Neural cell (in vitro differentiated cells): ENCODE results near the gene OR14C36. TPM values are rescaled to one million over a fixed set of nuclear protein-coding genes. Genes with fewer than 3 reads are reported as not detected.

ENCODE experiments used
- H2AFZ ChIP-seq: fragments of 200-600, 300-800 bp; sonication (generic), shearing (Covaris generic); 2 replicates; pipeline ENCODE4 v1.6.0; 2014; ENCODE audit warnings: low read depth, mild to moderate bottlenecking, antibody characterized with exemption, low read length, moderate library complexity
- H3F3A ChIP-seq: fragments of 200-600 bp; shearing (Covaris generic); 2 replicates; pipeline ENCODE4 v1.6.1; 2016; ENCODE audit warnings: mild to moderate bottlenecking, moderate library complexity, mixed read lengths, antibody characterized with exemption, low read length; ENCODE audit not compliant: insufficient read depth, poor library complexity, severe bottlenecking
- H3K27ac ChIP-seq: fragments of 200-600, 300-800 bp; sonication (generic), shearing (Covaris generic); 2 replicates; pipeline ENCODE4 v1.5.1; 2014; ENCODE audit warnings: mild to moderate bottlenecking, low read length, moderate library complexity
- H3K27me3 ChIP-seq: fragments of 300-800, 200-600 bp; sonication (generic), shearing (Covaris generic); 2 replicates; pipeline ENCODE4 v1.6.0; 2014; ENCODE audit warnings: mild to moderate bottlenecking, low read depth, low read length, moderate library complexity; ENCODE audit not compliant: insufficient read depth
- H3K36me3 ChIP-seq: fragments of 300-800, 200-600 bp; sonication (generic), shearing (Covaris generic); 2 replicates; pipeline ENCODE4 v1.5.1; 2014; ENCODE audit warnings: mild to moderate bottlenecking, antibody characterized with exemption, low read length, moderate library complexity; ENCODE audit not compliant: insufficient read depth
- H3K4me2 ChIP-seq: fragments of 300-800, 200-600 bp; sonication (generic), shearing (Covaris generic); 2 replicates; pipeline ENCODE4 v1.6.0; 2014; ENCODE audit warnings: mild to moderate bottlenecking, low read length
- H3K4me3 ChIP-seq: fragments of 300-800, 200-600 bp; sonication (generic), shearing (Covaris generic); 2 replicates; pipeline ENCODE4 v1.5.1; 2014; ENCODE audit warnings: mild to moderate bottlenecking, low read length, moderate library complexity
- H3K79me2 ChIP-seq: fragments of 200-600 bp; shearing (Covaris generic); replicated peaks from 2 replicates; pipeline ENCODE4 v1.6.0; 2014; ENCODE audit warnings: mild to moderate bottlenecking, low read length, moderate library complexity; ENCODE audit not compliant: insufficient read depth
- H3K9ac ChIP-seq: fragments of 300-800, 200-600 bp; sonication (generic), shearing (Covaris generic); 2 replicates; pipeline ENCODE4 v1.6.1; 2016; ENCODE audit warnings: mild to moderate bottlenecking, low read length, mixed read lengths
- H3K9me2 ChIP-seq: fragments of 200-600 bp; shearing (Covaris generic); 2 replicates; pipeline ENCODE4 v1.6.1; 2016; ENCODE audit warnings: mild to moderate bottlenecking, low read length, mixed read lengths; ENCODE audit not compliant: insufficient read depth
- H3K9me3 ChIP-seq: fragments of 200-600, 300-800 bp; sonication (generic), shearing (Covaris generic); 2 replicates; pipeline ENCODE4 v1.6.1; 2016; ENCODE audit warnings: mild to moderate bottlenecking, mixed run types, low read length, moderate library complexity, mixed read lengths
- H4K20me1 ChIP-seq: fragments of 200-600 bp; shearing (Covaris generic); 2 replicates; pipeline ENCODE4 v1.6.1; 2016; ENCODE audit warnings: mild to moderate bottlenecking, mixed run types; ENCODE audit not compliant: insufficient read depth
- CTCF ChIP-seq: fragments of 450-650 bp; IDR thresholded peaks from 2 replicates; pipeline ENCODE4 v1.5.1; 2014; ENCODE audit warnings: antibody characterized with exemption, mild to moderate bottlenecking, moderate library complexity; ENCODE audit not compliant: poor library complexity, severe bottlenecking
- EP300 ChIP-seq: fragments of 450-650 bp; conservative IDR thresholded peaks from 2 replicates; pipeline ENCODE4 v1.6.1; 2014; ENCODE audit warnings: antibody characterized with exemption, mild to moderate bottlenecking, moderate library complexity; ENCODE audit not compliant: poor library complexity, severe bottlenecking
- EZH2 ChIP-seq: fragments of 200-600, 300-800 bp; shearing (Covaris generic), sonication (generic); IDR thresholded peaks from 2 replicates; pipeline ENCODE4 v1.6.1; 2014; ENCODE audit warnings: antibody characterized with exemption, low read length, borderline replicate concordance, mild to moderate bottlenecking; ENCODE audit not compliant: insufficient read depth, poor library complexity, severe bottlenecking
- MXI1 ChIP-seq: fragments of 450-650 bp; conservative IDR thresholded peaks from 2 replicates; pipeline ENCODE4 v1.6.1; 2014; ENCODE audit warnings: antibody characterized with exemption, mild to moderate bottlenecking; ENCODE audit not compliant: poor library complexity, severe bottlenecking
- POLR2AphosphoS5 ChIP-seq: IDR thresholded peaks from 2 replicates; pipeline ENCODE4 v1.6.1; 2012
- RAD21 ChIP-seq: fragments of 450-650 bp; conservative IDR thresholded peaks from 2 replicates; pipeline ENCODE4 v1.6.1; 2014; ENCODE audit warnings: antibody characterized with exemption, mild to moderate bottlenecking, moderate library complexity
- SMC3 ChIP-seq: fragments of 450-650 bp; conservative IDR thresholded peaks from 2 replicates; pipeline ENCODE4 v1.6.1; 2014; ENCODE audit warnings: antibody characterized with exemption, mild to moderate bottlenecking, moderate library complexity; ENCODE audit not compliant: poor library complexity
- TAF1 ChIP-seq: IDR thresholded peaks from 2 replicates; pipeline ENCODE4 v1.6.1; 2012; ENCODE audit warnings: low read depth
- polyA plus RNA-seq: library from polyadenylated mRNA; depleted of rRNA; stranded (reverse); fragments of >200 nt; gene quantifications from 2 replicates; pipeline ENCODE4 v1.2.3, GENCODE V29; 2014
- TF ChIP-seq, protein P1 (sequence below): IDR thresholded peaks from 2 replicates; pipeline ENCODE4 v1.6.1; 2012; ENCODE audit warnings: borderline replicate concordance

The OR14C36 gene
- polyA plus RNA-seq, 1 donor from 2014 or later = not detected

DNA sequence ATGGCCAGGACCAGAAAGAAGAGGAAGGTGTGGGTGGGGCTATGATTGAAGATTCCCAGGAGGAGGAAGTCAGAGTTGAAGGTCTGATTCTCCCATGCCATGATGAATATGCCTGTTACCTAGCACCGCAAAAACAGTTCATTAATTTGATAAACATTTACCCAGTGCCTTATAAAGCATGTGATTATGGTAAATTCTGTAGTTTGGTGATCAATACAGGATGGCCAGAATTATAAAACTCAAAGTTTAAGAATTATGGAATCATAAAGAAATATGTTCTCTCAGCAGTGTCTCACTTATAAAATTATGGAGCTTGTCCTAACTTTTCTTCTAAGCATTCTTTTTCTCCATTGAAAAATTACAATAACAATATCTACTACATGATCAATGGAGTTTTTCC, 24.1 kb upstream of the OR14C36 start, which contains the start of gene OR2M7:
Gene OR2M7, minus strand, starts transcription at position 101 of the 400 bp plus-strand sequence. Its CDS starts 0 bp downstream, at position 101.
- H3K9me3 ChIP-seq = no peaks in the 10 kb centered on the region

DNA sequence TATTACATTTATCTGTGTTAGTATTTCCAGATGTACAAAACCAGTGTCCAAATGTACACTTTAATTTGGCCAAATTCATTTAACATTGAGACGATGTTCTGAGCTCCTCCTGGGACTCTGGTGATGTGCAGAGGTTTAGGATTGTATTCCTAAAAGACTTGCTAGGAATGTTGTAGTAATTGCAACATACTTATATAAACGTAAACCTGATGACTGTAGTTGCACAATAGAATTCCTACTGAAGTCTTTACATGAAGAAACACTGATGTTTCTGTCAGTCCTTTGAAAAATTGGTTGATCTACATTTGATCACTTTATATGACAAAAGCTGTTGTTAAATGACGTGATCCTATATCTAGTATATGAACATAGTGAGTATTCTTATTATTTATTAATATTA, 5.1 kb upstream of the OR14C36 start:
- no peaks in the 10 kb centered on the region for H3K27me3 ChIP-seq
- no peaks in the 10 kb centered on the region for H3K79me2 ChIP-seq
- H3K9ac ChIP-seq = no peak overlapping the region
- no peak overlapping the region for H3K4me2 ChIP-seq
- H3K27ac ChIP-seq = no peak overlapping the region
- no peaks in the 10 kb centered on the region for H3K9me2 ChIP-seq
- TF ChIP-seq CTCF (no peak), RAD21 (no peak), MXI1 (no peak), POLR2AphosphoS5 (no peak), TAF1 (no peak), EP300 (no peak), EZH2 (no peak), SMC3 (no peak)
- TF ChIP-seq, protein P1, sequence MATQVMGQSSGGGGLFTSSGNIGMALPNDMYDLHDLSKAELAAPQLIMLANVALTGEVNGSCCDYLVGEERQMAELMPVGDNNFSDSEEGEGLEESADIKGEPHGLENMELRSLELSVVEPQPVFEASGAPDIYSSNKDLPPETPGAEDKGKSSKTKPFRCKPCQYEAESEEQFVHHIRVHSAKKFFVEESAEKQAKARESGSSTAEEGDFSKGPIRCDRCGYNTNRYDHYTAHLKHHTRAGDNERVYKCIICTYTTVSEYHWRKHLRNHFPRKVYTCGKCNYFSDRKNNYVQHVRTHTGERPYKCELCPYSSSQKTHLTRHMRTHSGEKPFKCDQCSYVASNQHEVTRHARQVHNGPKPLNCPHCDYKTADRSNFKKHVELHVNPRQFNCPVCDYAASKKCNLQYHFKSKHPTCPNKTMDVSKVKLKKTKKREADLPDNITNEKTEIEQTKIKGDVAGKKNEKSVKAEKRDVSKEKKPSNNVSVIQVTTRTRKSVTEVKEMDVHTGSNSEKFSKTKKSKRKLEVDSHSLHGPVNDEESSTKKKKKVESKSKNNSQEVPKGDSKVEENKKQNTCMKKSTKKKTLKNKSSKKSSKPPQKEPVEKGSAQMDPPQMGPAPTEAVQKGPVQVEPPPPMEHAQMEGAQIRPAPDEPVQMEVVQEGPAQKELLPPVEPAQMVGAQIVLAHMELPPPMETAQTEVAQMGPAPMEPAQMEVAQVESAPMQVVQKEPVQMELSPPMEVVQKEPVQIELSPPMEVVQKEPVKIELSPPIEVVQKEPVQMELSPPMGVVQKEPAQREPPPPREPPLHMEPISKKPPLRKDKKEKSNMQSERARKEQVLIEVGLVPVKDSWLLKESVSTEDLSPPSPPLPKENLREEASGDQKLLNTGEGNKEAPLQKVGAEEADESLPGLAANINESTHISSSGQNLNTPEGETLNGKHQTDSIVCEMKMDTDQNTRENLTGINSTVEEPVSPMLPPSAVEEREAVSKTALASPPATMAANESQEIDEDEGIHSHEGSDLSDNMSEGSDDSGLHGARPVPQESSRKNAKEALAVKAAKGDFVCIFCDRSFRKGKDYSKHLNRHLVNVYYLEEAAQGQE = no peak
- no peak overlapping the region for H2AFZ ChIP-seq
- no peak overlapping the region for H3K4me3 ChIP-seq
- no peaks in the 10 kb centered on the region for H3K9me3 ChIP-seq
- H4K20me1 ChIP-seq = no peaks in the 10 kb centered on the region
- no peaks in the 10 kb centered on the region for H3K36me3 ChIP-seq
- no peaks in the 10 kb centered on the region for H3F3A ChIP-seq

More for the DNA sequence above, 24.1 kb upstream of the OR14C36 start, which contains the start of gene OR2M7:
- Histone ChIP-seq H3K4me3 (no peak within 1 kb of the TSS), H3K27ac (no peak within 1 kb of the TSS), H3K36me3 (no peaks in the 10 kb centered on the region), H3K4me2 (no peak within 1 kb of the TSS), H3K9ac (no peak within 1 kb of the TSS), H4K20me1 (no peaks in the 10 kb centered on the region), H3K27me3 (no peaks in the 10 kb centered on the region), H3K79me2 (no peaks in the 10 kb centered on the region), H2AFZ (no peak within 1 kb of the TSS), H3K9me2 (no peaks in the 10 kb centered on the region), H3F3A (no peaks in the 10 kb centered on the region)
- no peak for TF ChIP-seq MXI1
- no peak for TF ChIP-seq EZH2
- TF ChIP-seq RAD21 = no peak
- TF ChIP-seq SMC3 = no peak
- TF ChIP-seq CTCF = no peak
- no peak for TF ChIP-seq EP300
- TF ChIP-seq TAF1 = no peak
- TF ChIP-seq POLR2AphosphoS5 = no peak
- TF ChIP-seq, protein P1 = no peak
